CD4-positive, CD25-positive, alpha-beta regulatory T cell (primary cell): ENCODE measurements around the gene AGPS. TPM values are rescaled to one million over a fixed set of nuclear protein-coding genes. Genes with fewer than 3 reads are reported as not detected.

Experiments
- ATAC-seq, 2 donors: fragments of 150-1000 bp; cut with Tn5 transposase; one replicate each; pipeline ENCODE4 v1.10.0; 2021; ENCODE audit warnings: low read depth in 2 of 2, moderate number of reproducible peaks in 2 of 2, moderate library complexity in 1 of 2
- DNase-seq, 3 donors: peaks; one replicate each; pipeline versions ENCODE4 v3.0.0 to v3.0.0-alpha.2; 2012 to 2022; ENCODE audit warnings: mixed read lengths in 1 of 3
- H3K27ac ChIP-seq: one replicate; pipeline ENCODE4 v1.7.0; 2013; ENCODE audit warnings: mild to moderate bottlenecking, low read length; ENCODE audit not compliant: insufficient read depth, poor library complexity, severe bottlenecking
- H3K27me3 ChIP-seq: one replicate; pipeline ENCODE4 v1.7.0; 2013; ENCODE audit warnings: low read length; ENCODE audit not compliant: control insufficient read depth, insufficient read depth
- H3K36me3 ChIP-seq: one replicate; pipeline ENCODE4 v1.7.0; 2013; ENCODE audit warnings: mild to moderate bottlenecking, low read length, moderate library complexity; ENCODE audit not compliant: control insufficient read depth, insufficient read depth
- H3K4me1 ChIP-seq: 2 replicates; pipeline ENCODE4 v1.7.0; 2013; ENCODE audit warnings: mild to moderate bottlenecking, low read length; ENCODE audit not compliant: insufficient read depth, control insufficient read depth, poor library complexity, severe bottlenecking
- H3K4me3 ChIP-seq: one replicate; pipeline ENCODE4 v1.7.0; 2013; ENCODE audit warnings: low read depth, mild to moderate bottlenecking, low read length, moderate library complexity
- H3K9me3 ChIP-seq, 2 experiments: 1 replicate in 1 of 2; 2 replicates in 1 of 2; pipeline ENCODE4 v1.7.0; 2013; ENCODE audit warnings: low read length in 2 of 2, mild to moderate bottlenecking in 1 of 2, moderate library complexity in 1 of 2; ENCODE audit not compliant: control insufficient read depth in 2 of 2
- H3K27ac Mint-ChIP-seq, 3 donors: one replicate each; pipeline ENCODE4 v1.8.0; 2020 to 2022; ENCODE audit warnings: mild to moderate bottlenecking in 3 of 3, mixed read lengths in 3 of 3, moderate library complexity in 2 of 3
- H3K27me3 Mint-ChIP-seq: one replicate; pipeline ENCODE4 v1.8.0; 2022; ENCODE audit warnings: mild to moderate bottlenecking, mixed read lengths
- H3K36me3 Mint-ChIP-seq: one replicate; pipeline ENCODE4 v1.8.0; 2020; ENCODE audit warnings: mixed read lengths
- H3K4me1 Mint-ChIP-seq, 4 donors: one replicate each; pipeline ENCODE4 v1.8.0; 2020 to 2022; ENCODE audit warnings: mixed read lengths in 4 of 4, mild to moderate bottlenecking in 1 of 4
- H3K4me3 Mint-ChIP-seq, 4 donors: one replicate each; pipeline ENCODE4 v1.8.0; 2020 to 2022; ENCODE audit warnings: mild to moderate bottlenecking in 4 of 4, mixed read lengths in 4 of 4, moderate library complexity in 3 of 4
- H3K9me3 Mint-ChIP-seq, 7 donors: one replicate each; pipeline ENCODE4 v1.8.0; 2020 to 2022; ENCODE audit warnings: mixed read lengths in 7 of 7, mild to moderate bottlenecking in 3 of 7, moderate library complexity in 2 of 7
- polyA plus RNA-seq, 4 donors: library from polyadenylated mRNA; unstranded; fragments of 300-500 nt; fragmentation: Illumina TruSeq; gene quantifications; one replicate each; pipeline ENCODE4 v1.2.3, GENCODE V29; 2021
- total RNA-seq: library from RNA; stranded (reverse); gene quantifications from one replicate; pipeline ENCODE4 v1.2.3, GENCODE V29; 2022

AGPS gene
- total and polyA plus RNA-seq, 5 donors from 2014 or later, result 15.6 to 29.4 (median 22.6) TPM

GRCh38 chr2:177557794-177558193, 165.2 kb downstream of the AGPS start:
- no peak overlapping the region for H3K27ac ChIP-seq
- H3K4me1 ChIP-seq, result peaks cover 8% of the 10 kb centered on the region
- Mint-ChIP-seq H3K9me3 (peaks cover 0 to 2% (median 0%) of the 10 kb centered on the region in 7 donors), H3K27me3 (peaks cover 22% of the 10 kb centered on the region), H3K4me3 (no peak overlapping the region), H3K4me1 (peaks cover 0 to 9% (median 6%) of the 10 kb centered on the region in 4 donors), H3K27ac (no peak overlapping the region), H3K36me3 (no peaks in the 10 kb centered on the region)
- H3K9me3 ChIP-seq, result no peaks in the 10 kb centered on the region
- DNase-seq (no peak), ATAC-seq (no peak)
- H3K27me3 ChIP-seq, result no peaks in the 10 kb centered on the region
- H3K4me3 ChIP-seq, result no peak overlapping the region
- no peaks in the 10 kb centered on the region for H3K36me3 ChIP-seq

GRCh38 chr2:177559638-177560037, 167.1 kb downstream of the AGPS start:
- Histone ChIP-seq H3K9me3 (no peaks in the 10 kb centered on the region), H3K4me3 (no peak overlapping the region), H3K4me1 (no peaks in the 10 kb centered on the region), H3K27ac (no peak overlapping the region), H3K27me3 (no peaks in the 10 kb centered on the region), H3K36me3 (no peaks in the 10 kb centered on the region)
- H3K4me1 Mint-ChIP-seq, result no peaks in the 10 kb centered on the region
- H3K27ac Mint-ChIP-seq, result no peak overlapping the region
- H3K27me3 Mint-ChIP-seq, result peaks cover 21% of the 10 kb centered on the region
- peaks cover 0 to 2% (median 0%) of the 10 kb centered on the region in 7 donors for H3K9me3 Mint-ChIP-seq
- DNase-seq (no peak), ATAC-seq (no peak)
- H3K4me3 Mint-ChIP-seq, result no peak overlapping the region
- H3K36me3 Mint-ChIP-seq, result no peaks in the 10 kb centered on the region

- no peaks in the 10 kb centered on the region for H3K4me1 Mint-ChIP-seq
- Histone ChIP-seq H3K4me3 (no peak overlapping the region), H3K36me3 (no peaks in the 10 kb centered on the region), H3K27me3 (peaks cover 2% of the 10 kb centered on the region), H3K9me3 (no peaks in the 10 kb centered on the region), H3K4me1 (no peaks in the 10 kb centered on the region), H3K27ac (no peak overlapping the region)
- no peak overlapping the region for H3K27ac Mint-ChIP-seq
- H3K9me3 Mint-ChIP-seq, result no peaks in the 10 kb centered on the region
- ATAC-seq, result no peak
- H3K4me3 Mint-ChIP-seq, result no peak overlapping the region
- peaks cover 4% of the 10 kb centered on the region for H3K27me3 Mint-ChIP-seq
- no peaks in the 10 kb centered on the region for H3K36me3 Mint-ChIP-seq
- peak in 1 of 3 donors; percentile 8 for DNase-seq
Observed at GRCh38 chr2:177568390-177568789, 175.8 kb downstream of the AGPS start.

GRCh38 chr2:177568893-177569292, 176.3 kb downstream of the AGPS start:
- Histone ChIP-seq H3K36me3 (no peaks in the 10 kb centered on the region), H3K4me1 (no peaks in the 10 kb centered on the region), H3K27me3 (peaks cover 2% of the 10 kb centered on the region), H3K4me3 (no peak overlapping the region), H3K9me3 (no peaks in the 10 kb centered on the region), H3K27ac (no peak overlapping the region)
- no peak for ATAC-seq
- H3K9me3 Mint-ChIP-seq, result peaks cover 0 to 3% (median 0%) of the 10 kb centered on the region in 7 donors
- H3K27me3 Mint-ChIP-seq, result peaks cover 4% of the 10 kb centered on the region
- DNase-seq, result no peak
- H3K4me3 Mint-ChIP-seq, result no peak overlapping the region
- no peaks in the 10 kb centered on the region for H3K36me3 Mint-ChIP-seq
- H3K27ac Mint-ChIP-seq, result no peak overlapping the region
- no peaks in the 10 kb centered on the region for H3K4me1 Mint-ChIP-seq

GRCh38 chr2:177572236-177572671, 179.7 kb downstream of the AGPS start:
- Histone ChIP-seq H3K27me3 (peaks cover 2% of the 10 kb centered on the region), H3K27ac (no peak overlapping the region), H3K4me3 (no peak overlapping the region), H3K36me3 (no peaks in the 10 kb centered on the region), H3K9me3 (no peaks in the 10 kb centered on the region), H3K4me1 (no peaks in the 10 kb centered on the region)
- DNase-seq (no peak), ATAC-seq (no peak)
- no peak overlapping the region for H3K27ac Mint-ChIP-seq
- no peak overlapping the region for H3K4me3 Mint-ChIP-seq
- H3K4me1 Mint-ChIP-seq, result no peaks in the 10 kb centered on the region
- H3K9me3 Mint-ChIP-seq, result peaks cover 0 to 3% (median 0%) of the 10 kb centered on the region in 7 donors
- no peaks in the 10 kb centered on the region for H3K36me3 Mint-ChIP-seq
- H3K27me3 Mint-ChIP-seq, result peaks cover 4% of the 10 kb centered on the region

- no peak for DNase-seq
- Mint-ChIP-seq H3K36me3 (no peaks in the 10 kb centered on the region), H3K4me3 (no peak overlapping the region), H3K9me3 (peaks cover 0 to 3% (median 0%) of the 10 kb centered on the region in 7 donors), H3K27ac (no peak overlapping the region), H3K27me3 (peaks cover 4% of the 10 kb centered on the region), H3K4me1 (no peaks in the 10 kb centered on the region)
- H3K36me3 ChIP-seq, result no peaks in the 10 kb centered on the region
- ATAC-seq, result no peak
- no peaks in the 10 kb centered on the region for H3K4me1 ChIP-seq
- H3K27ac ChIP-seq, result no peak overlapping the region
- H3K27me3 ChIP-seq, result peaks cover 2% of the 10 kb centered on the region
- no peak overlapping the region for H3K4me3 ChIP-seq
- no peaks in the 10 kb centered on the region for H3K9me3 ChIP-seq
Observed at GRCh38 chr2:177573120-177573519, 180.5 kb downstream of the AGPS start.

- H3K27me3 Mint-ChIP-seq, result no peaks in the 10 kb centered on the region
- DNase-seq (no peak), ATAC-seq (no peak)
- H3K27ac Mint-ChIP-seq, result no peak overlapping the region
- H3K27ac ChIP-seq, result no peak overlapping the region
- no peaks in the 10 kb centered on the region for H3K36me3 ChIP-seq
- H3K4me1 ChIP-seq, result no peaks in the 10 kb centered on the region
- no peak overlapping the region for H3K4me3 ChIP-seq
- H3K9me3 ChIP-seq, result no peaks in the 10 kb centered on the region
- H3K27me3 ChIP-seq, result peaks cover 2% of the 10 kb centered on the region
- no peaks in the 10 kb centered on the region for H3K36me3 Mint-ChIP-seq
- H3K4me1 Mint-ChIP-seq, result no peaks in the 10 kb centered on the region
- H3K4me3 Mint-ChIP-seq, result no peak overlapping the region
- H3K9me3 Mint-ChIP-seq, result peaks cover 0 to 3% (median 0%) of the 10 kb centered on the region in 7 donors
Observed at GRCh38 chr2:177574356-177574755, 181.8 kb downstream of the AGPS start.

- Histone ChIP-seq H3K27me3 (peaks cover 2% of the 10 kb centered on the region), H3K4me1 (no peaks in the 10 kb centered on the region), H3K27ac (no peak overlapping the region), H3K9me3 (no peaks in the 10 kb centered on the region), H3K4me3 (no peak overlapping the region), H3K36me3 (no peaks in the 10 kb centered on the region)
- DNase-seq (no peak), ATAC-seq (no peak)
- no peaks in the 10 kb centered on the region for H3K4me1 Mint-ChIP-seq
- H3K36me3 Mint-ChIP-seq, result no peaks in the 10 kb centered on the region
- H3K27me3 Mint-ChIP-seq, result no peaks in the 10 kb centered on the region
- H3K27ac Mint-ChIP-seq, result no peak overlapping the region
- no peak overlapping the region for H3K4me3 Mint-ChIP-seq
- peaks cover 0 to 3% (median 0%) of the 10 kb centered on the region in 7 donors for H3K9me3 Mint-ChIP-seq
Observed at GRCh38 chr2:177575358-177575757, 182.8 kb downstream of the AGPS start.
